NCI-H82 treated with DMSO at 0.1 percent for 48 hours (cell line): Measurements from ENCODE around the gene ZNF436.
A peak's percentile ranks its signal among the peaks of the same experiment; 100 is the strongest.

ENCODE experiments used
- DNase-seq: peaks from one replicate; lab custom pipeline; 2025; ENCODE audit not compliant: unreplicated experiment; lab: John Stamatoyannopoulos, UW

ZNF436 gene

DNA sequence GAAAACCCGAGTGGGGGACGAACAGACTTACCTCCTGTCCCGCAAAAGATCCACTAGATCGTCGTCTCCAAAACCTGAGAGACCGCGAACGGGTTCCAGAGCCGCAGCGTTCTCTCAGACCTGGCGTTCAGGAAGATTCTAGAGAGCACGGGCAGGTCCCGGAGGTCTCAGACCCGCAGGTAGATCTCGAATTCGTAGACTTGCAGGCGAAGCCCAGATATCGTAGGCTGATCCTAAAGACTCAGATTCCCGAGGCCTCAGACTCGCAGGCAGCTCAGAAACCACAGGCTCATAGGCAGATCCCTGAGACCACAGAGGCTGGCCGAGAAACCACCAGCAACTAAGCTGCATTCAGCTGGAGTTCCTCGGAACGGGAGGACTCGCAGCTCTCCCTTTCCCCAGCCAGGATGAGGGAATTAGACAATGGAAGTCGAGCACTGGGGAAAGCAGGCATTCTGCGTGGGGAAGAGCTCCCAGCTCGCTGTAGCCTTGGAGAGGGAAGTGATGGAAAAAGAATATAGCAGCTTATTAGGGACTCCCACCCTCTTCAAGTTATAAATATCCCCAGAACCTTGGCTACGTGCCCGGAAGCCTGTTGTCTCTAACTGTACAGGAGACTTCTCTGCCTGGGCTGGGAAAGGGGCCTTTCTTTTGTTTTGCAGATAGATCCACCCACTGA, at the start of gene ZNF436:
Gene ZNF436 (minus strand): TSS at position 502 of the 679 bp plus-strand sequence. CDS start 1,831 bp downstream, outside the sequence.
- DNase-seq = peak; percentile 66

- peak; percentile 32 for DNase-seq
Measured at GRCh38 chr1:23419180-23419579, 49.5 kb upstream of the ZNF436 start.

- peak; percentile 92 for DNase-seq
Measured at GRCh38 chr1:23417570-23417969, 47.9 kb upstream of the ZNF436 start.

- DNase-seq = no peak
Measured at GRCh38 chr1:23416964-23417363, 47.3 kb upstream of the ZNF436 start.

DNA sequence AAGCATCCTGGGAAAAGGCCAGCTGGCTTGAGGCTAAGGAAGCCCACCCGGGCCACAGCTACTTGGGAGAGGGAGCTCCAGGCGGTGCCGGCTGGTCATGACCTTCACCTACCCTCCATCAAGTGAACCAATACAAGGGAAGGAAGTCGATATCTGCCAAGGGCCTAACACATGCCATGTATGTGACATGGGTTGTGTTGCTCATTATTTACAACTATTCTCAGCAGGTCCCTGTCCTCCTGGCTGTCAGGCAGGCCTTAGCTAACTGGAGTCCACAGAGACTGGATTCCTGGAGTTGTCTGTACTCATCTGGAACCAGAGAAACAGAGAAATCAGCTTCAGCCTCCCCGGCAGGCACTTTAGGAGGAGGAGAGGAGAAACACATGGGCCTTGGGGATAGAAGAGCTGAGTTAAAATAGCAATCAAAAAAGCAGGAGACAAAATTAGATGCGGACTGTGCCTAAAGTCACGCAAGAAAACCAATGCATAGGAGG, 39.2 kb upstream of the ZNF436 start:
- DNase-seq = no peak

DNA sequence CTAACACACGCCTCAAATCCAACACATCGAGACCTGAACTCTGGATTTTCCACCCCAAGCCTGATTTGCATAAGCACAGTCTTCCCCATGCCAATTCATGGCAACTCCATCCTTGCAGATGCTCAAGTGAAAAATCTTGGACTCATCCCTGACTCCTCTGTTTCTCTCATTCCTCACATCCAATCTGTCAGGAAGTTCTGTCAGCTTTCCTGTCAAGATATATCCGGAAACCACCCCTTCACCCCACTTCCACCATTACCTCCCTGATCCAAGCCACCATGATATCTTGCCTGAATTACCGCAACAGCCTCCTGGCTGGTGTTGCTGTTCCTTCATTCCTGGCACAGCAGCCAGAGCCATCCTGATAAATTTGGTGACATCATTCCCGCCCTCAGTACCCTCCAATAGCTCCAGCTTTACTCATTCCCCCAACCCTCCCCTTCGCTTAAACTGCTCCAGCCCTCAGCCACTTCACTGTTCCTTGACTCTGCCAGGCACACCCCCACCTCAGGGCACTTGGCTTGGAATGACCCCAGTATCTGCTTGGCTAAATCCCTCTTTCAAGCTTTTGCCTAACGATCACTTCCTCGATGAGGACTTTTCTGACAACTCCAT, 37.5 kb upstream of the ZNF436 start:
- no peak for DNase-seq

DNA sequence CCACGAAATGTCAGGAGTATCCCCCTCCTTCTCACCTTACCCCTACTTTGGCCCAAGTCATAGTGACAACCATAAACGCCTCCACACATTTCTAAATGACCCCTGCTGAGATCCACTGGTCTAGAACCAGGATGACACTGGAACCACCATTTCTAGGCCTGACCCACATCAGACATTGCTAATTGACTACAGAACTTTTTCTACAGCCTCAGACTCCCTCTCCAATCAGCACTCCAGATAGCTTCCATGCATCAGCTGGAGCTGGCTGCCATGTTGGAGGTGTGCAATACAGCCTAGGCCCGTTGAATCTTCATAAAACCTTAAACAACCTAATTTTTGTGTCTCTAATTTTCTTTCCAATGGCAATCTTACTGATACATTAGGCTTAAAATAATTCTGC, 36.3 kb upstream of the ZNF436 start:
- no peak for DNase-seq

DNA sequence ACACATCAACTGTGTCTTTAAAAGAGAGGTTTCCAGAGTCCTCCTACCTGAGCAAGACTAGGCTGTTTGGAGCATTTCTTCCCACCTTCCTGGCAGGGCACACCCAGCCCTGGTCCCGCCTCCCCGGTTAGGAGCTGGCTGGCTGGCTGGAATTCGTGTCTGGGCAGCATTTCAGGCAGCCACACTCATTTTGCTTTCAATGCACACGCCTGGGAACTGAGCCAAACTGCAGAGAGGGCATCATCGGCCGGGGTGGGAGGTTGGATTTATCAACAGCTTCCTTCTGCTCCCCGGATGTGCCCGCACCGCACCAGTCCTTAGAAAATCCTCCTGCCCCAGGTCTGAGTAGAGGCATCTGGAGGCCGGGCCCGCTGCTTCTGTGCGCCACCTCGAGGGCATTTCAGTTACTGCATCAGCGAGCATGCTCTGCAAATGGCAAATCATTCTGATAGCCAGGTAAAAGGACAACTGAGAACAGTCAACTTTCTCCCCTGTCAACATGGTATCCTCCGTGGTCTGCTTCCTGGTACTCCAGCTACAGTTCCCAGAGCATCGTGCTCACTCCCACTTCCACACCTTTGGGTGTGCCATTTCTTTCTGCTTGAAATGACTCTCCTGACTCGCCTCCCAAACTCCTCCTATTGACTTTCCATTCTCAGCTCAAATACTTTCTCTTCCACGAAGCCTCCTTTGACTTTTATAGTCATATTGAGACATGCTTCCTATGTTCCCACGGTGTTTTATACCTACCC, 34.3 kb upstream of the ZNF436 start:
- DNase-seq = peak; percentile 70

GRCh38 chr1:23403355-23403734, 33.7 kb upstream of the ZNF436 start:
- no peak for DNase-seq

DNA sequence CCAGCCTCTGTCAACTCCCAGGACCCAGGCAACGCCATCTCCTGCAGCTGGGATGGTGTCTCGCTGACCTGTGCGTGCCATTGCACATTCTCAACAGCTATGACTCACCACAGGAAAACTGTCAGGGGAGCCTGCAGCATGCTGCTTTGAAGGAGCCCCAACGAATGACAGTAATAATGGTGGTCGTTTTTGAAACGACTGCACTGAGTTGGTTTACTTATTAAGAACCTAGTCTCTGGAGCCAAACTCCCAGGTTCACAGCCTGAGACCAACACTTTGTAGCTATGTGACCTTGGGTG, 33.4 kb upstream of the ZNF436 start:
- no peak for DNase-seq

GRCh38 chr1:23402286-23403037, 32.8 kb upstream of the ZNF436 start:
- DNase-seq = no peak

DNA sequence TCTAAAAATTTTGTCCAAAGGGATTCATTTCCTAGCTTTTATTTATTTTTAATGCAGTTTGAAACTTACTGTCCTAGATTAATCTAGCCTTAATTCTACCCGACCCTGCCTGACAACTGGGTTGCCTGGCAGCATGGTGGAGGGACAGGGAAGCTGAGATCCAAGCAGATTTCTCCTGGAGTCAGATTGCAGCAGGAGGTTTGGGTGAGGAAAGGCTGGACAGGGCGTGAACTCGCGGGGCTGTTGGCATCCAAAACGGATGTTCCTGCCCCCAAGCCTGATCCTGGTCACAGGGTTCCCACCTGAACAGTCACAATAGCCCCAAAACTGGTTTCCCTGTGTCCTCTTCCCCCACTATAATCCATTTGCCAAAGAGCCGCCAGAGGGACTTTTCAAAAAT, 31.7 kb upstream of the ZNF436 start:
- DNase-seq = no peak

DNA sequence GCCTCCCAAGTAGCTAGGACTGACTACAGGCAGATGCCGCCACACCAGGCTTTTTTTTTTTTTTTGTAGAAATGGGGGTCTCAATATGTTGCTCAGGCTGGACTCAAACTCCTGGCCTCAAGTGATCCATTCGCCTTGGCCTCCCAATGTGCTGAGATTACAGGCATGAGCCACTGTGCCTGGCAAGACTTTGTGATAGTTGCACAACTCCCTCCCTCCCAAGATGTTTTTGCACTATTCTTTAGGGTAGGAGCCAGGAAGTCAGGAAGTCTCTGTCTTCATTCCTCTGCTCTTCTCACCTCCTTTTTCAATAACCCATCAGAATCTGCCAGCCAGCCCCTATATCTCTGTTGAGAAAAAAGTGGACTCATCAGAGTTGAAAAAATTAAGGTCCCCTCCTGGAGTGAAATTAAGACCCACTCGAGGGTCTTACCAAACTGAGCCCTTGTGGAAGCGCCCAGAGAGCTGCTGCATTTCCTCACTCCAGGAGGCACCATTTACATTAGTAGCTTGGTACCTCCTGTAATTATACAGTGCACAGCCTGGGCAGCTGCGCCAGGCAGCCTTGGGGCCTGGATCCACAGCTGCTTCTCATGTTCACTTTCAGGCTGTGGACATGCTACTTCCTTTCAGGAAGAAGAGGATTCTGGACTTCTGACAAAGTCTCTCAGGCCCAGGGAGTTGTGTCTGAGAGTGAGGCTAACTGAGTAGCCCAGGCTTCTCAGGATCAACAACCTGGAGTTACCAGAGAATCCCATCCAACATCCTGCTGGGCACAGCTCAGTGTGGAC, 30.9 kb upstream of the ZNF436 start:
- DNase-seq = no peak

- DNase-seq = no peak
Measured at GRCh38 chr1:23399229-23399628, 29.6 kb upstream of the ZNF436 start.

DNA sequence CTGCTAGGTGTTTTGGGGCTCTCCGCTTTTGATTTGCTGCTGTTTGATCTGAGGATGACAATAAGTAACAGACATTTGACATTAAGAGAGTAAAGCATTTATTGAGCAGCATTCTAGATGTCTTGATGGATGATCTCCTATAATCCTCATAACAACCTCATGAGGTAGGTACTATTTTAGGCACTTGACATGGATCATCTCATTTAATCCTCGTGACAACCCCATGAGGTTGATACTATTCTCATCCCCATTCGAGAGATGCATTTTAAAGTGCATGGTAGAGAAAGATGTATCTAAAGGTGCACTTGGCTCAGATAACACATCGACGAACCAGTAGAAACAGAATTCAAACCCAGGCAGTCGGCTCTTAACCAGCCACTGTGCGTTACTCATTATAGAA, 28.3 kb upstream of the ZNF436 start:
- no peak for DNase-seq

DNA sequence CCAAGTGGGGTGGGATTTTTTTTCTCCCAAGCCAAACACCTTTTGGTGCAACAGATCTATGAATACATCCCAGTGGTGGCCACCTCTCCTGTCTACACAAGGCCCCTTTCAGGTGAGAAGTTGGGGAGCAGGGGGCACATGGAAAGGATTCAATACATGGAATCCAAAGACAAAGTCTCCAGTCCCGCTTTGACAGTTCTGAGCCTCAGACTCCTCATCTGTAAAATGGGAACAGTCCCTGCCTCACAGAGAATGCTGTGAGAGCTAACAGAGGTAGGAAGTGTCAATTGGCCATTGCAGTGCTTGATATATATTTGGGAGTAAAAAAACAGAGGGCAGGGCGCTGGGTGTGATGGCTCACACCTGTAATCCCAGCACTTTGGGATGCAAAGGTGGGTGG, 26.7 kb upstream of the ZNF436 start:
- no peak for DNase-seq

- DNase-seq = no peak
Measured at GRCh38 chr1:23395849-23396248, 26.2 kb upstream of the ZNF436 start.

GRCh38 chr1:23395154-23395724, 25.6 kb upstream of the ZNF436 start:
- DNase-seq = no peak

- no peak for DNase-seq
Measured at GRCh38 chr1:23394684-23395083, 25.0 kb upstream of the ZNF436 start.

DNA sequence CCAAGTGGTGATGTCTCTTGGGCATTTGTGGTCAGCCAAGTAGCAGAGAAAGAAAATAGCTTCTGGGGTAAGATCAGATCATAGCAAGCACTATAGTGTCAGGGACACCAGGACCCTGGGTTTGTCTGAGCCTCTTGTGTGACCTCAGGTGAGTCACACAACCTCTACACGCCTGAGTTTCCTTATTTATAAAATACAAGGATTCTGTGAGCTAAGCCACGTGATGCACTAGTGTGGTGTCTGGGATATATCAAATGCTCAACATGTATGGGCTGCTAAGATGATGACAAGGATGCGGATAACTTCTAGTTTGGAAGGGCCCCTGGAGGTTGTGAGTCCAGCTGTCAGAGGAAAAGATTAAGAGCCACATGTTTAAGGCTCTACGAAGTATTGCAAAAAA, 24.5 kb upstream of the ZNF436 start:
- no peak for DNase-seq
